ENCODE results near the gene PPT1. TPM values are rescaled to one million over a fixed set of nuclear protein-coding genes. Genes with fewer than 3 reads are reported as not detected.

The PPT1 gene
- total and polyA plus RNA-seq, 2 of the 13 experiments (the other 11 are each of a cell fraction or from before 2014, with no cell fraction given), result 129 TPM

GRCh38 chr1:40059338-40059959 lies 37.6 kb downstream of the PPT1 start (continued):
- TF ChIP-seq ZNF260 (CRISPR knock-in tag; IDR thresholded peaks at IDR 0.05; ENCODE audit: borderline replicate concordance, low read depth) (no peak), ONECUT2 (CRISPR knock-in tag; IDR thresholded peaks at IDR 0.05) (no peak), ZNF781 (CRISPR knock-in tag; IDR thresholded peaks at IDR 0.05; ENCODE audit: borderline replicate concordance, not compliant biosample characterization) (no peak), ZNF569 (CRISPR knock-in tag; IDR thresholded peaks at IDR 0.05; ENCODE audit: borderline replicate concordance) (no peak), ZNF703 (CRISPR knock-in tag; IDR thresholded peaks at IDR 0.05; ENCODE audit: borderline replicate concordance) (no peak), IKZF4 (CRISPR knock-in tag; IDR thresholded peaks at IDR 0.05; ENCODE audit: borderline replicate concordance, low read depth, not compliant biosample characterization) (no peak), ZNF276 (CRISPR knock-in tag; IDR thresholded peaks at IDR 0.05; ENCODE audit: low read depth) (no peak), CEBPZ (IDR thresholded peaks at IDR 0.05; ENCODE audit: low read length) (no peak), NR3C1 (CRISPR knock-in tag; IDR thresholded peaks at IDR 0.05) (no peak), MED1 (CRISPR knock-in tag; IDR thresholded peaks at IDR 0.05) (peak; percentile 60; the same call in 1 of the 2 replicates), ZNF34 (CRISPR knock-in tag; IDR thresholded peaks at IDR 0.05; ENCODE audit: borderline replicate concordance) (no peak), MAFF (IDR thresholded peaks at IDR 0.05; ENCODE audit: low read depth, low read length) (no peak), SOX5 (CRISPR knock-in tag; IDR thresholded peaks at IDR 0.05; ENCODE audit: borderline replicate concordance) (peak; percentile 45; the same call in 1 of the 2 replicates), MEIS1 (CRISPR knock-in tag; IDR thresholded peaks at IDR 0.05; ENCODE audit: borderline replicate concordance) (no peak), ZFAT (CRISPR knock-in tag; conservative IDR thresholded peaks at IDR 0.05) (no peak), SP1 (IDR thresholded peaks at IDR 0.05) (no peak), SP1 (CRISPR knock-in tag; IDR thresholded peaks at IDR 0.05) (no peak), ZNF512B (CRISPR knock-in tag; IDR thresholded peaks at IDR 0.05; ENCODE audit: borderline replicate concordance) (no peak), AHR (CRISPR knock-in tag; IDR thresholded peaks at IDR 0.05) (no peak), ZNF138 (CRISPR knock-in tag; IDR thresholded peaks at IDR 0.05; ENCODE audit: low read depth) (no peak), NFKB2 (CRISPR knock-in tag; IDR thresholded peaks at IDR 0.05; ENCODE audit: borderline replicate concordance) (no peak), ZNF777 (CRISPR knock-in tag; IDR thresholded peaks at IDR 0.05) (no peak), ZNF431 (CRISPR knock-in tag; IDR thresholded peaks at IDR 0.05; ENCODE audit: borderline replicate concordance, low read depth) (no peak)
